Right lobe of liver (tissue), 6 donors: ENCODE measurements around the gene SH2D1B. TPM values are rescaled to one million over a fixed set of nuclear protein-coding genes. Genes with fewer than 3 reads are reported as not detected.

Experiments used
- ATAC-seq, 4 donors: fragments of 200-7000 bp; cut with Tn5 transposase; one replicate each; pipeline ENCODE4 v1.9.1; 2020; ENCODE audit warnings: mild to moderate bottlenecking in 4 of 4, moderate library complexity in 4 of 4
- DNase-seq, 3 donors: peaks; one replicate each; pipeline ENCODE4 v3.0.0-alpha.2; 2020
- H3K27ac ChIP-seq, 3 donors: fragments of 200-600 bp; one replicate each; pipeline ENCODE4 v1.8.0; 2022
- H3K27me3 ChIP-seq, 2 donors: fragments of 200-600 bp; one replicate each; pipeline ENCODE4 v1.8.0; 2022
- H3K36me3 ChIP-seq, 4 donors: fragments of 200-600 bp; sonication (generic) in 1 of 4; one replicate each; pipeline versions ENCODE4 v1.5.1 to v1.8.0; 2017 to 2022; ENCODE audit warnings: control low read depth in 1 of 4
- H3K4me1 ChIP-seq, 4 donors: fragments of 200-600 bp; sonication (generic) in 1 of 4; one replicate each; pipeline versions ENCODE4 v1.5.1 to v1.8.0; 2017 to 2022; ENCODE audit warnings: control low read depth in 1 of 4
- H3K4me3 ChIP-seq, 3 donors: fragments of 200-600 bp; one replicate each; pipeline ENCODE4 v1.8.0; 2022
- H3K9me3 ChIP-seq, 4 donors: fragments of 200-600 bp; sonication (generic) in 1 of 4; one replicate each; pipeline versions ENCODE4 v1.5.1 to v1.8.0; 2017 to 2022; ENCODE audit warnings: control low read depth in 1 of 4
- POLR2A ChIP-seq: fragments of 450-650 bp; IDR thresholded peaks from one replicate; pipeline ENCODE4 v1.6.1; 2017; ENCODE audit warnings: antibody characterized with exemption, mild to moderate bottlenecking
- WGBS: methylation state at CpG from one replicate; pipeline ENCODE4 v1.1.6; 2018; ENCODE audit warnings: low coverage, low lambda C conversion rate; ENCODE audit not compliant: insufficient coverage; ENCODE audit errors: missing lambda C conversion rate; 5-methylcytosine and 5-hydroxymethylcytosine counted together
- intact Hi-C, 2 donors: fragments of 100-400 bp; cut with DNase I; formaldehyde crosslinking; loops; one replicate each; pipeline versions ENCODE4 v1.11.2 to v1.14.1; 2022
- total RNA-seq, 6 experiments: library from RNA; depleted of rRNA in 2 of 6; stranded (reverse); fragments of >200 nt in 2 of 6; fragmentation: NEBNext Ultra II Directional in 3 of 6; extraction: Animal tissue kit (Norgen Biotek cat#: 25700) in 3 of 6; gene quantifications; one replicate each; pipeline versions ENCODE4 v1.1.0 to v1.2.4, GENCODE V29; 2016 to 2023
- TF ChIP-seq, protein P1 (sequence below), 4 donors: fragments of 200-600 bp in 3 of 4; fragments of 450-650 bp in 1 of 4; IDR thresholded peaks; one replicate each; pipeline versions ENCODE4 v1.5.1 to v1.8.0; 2016 to 2022; ENCODE audit warnings: antibody characterized with exemption in 4 of 4, mild to moderate bottlenecking in 2 of 4
- donor health status: DM: no; HTN: yes; CAD: no.
- donor health status: DM: no; HTN: no; CAD: no.
- donor health status: DM: no; HTN: no; CAD: no.
- donor health status: DM: no; HTN: yes; CAD: no.
- donor health status: DM: no; HTN: yes; CAD: no.

Gene SH2D1B
- total RNA-seq, 6 experiments from 2014 or later: 0.17 to 0.60 (median 0.31) TPM; not detected in 3

DNA sequence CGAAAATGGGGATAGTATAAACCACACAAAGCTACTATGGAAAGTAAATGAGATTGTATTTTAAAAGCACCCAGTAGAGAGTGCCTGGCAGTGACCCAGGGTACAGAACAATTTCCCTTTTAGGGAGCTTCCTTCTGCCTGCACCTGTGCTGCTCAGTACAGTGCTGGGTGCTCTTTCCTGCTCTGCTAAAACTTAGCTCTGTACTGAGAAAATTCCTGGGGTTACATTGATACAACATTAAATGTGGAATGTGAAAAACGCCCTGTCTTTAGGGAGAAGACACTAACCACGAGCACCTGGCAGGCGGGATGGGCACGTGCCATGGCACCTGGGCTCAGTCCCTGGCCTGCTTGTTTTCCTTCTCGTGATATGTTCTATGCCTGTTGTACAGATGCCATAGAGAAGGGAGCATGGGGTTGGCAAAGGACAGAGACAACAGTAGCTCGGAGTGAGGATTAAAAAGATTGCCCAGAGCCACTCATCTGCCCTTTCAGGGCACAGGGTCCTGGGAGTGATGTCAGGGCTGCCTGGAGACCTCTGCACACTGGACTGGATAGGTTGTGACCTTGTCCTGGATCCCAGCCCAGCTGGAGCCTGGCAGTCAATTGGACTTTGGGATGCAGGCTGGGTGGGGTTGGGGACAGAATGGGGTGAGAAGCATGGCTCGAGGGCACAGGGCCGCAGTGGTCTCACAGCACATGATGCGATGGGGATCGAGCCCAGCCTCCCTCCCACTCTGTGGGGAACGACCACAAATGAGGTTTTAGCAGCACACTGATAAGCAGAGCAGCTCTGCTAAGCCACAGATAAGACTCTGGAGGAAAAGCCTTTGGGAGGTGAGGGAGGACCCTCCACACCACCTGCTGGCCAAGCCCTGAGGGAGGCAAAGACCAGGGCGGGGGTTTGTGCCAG lies 39.5 kb downstream of the SH2D1B start:
- no peaks in the 10 kb centered on the region for H3K9me3 ChIP-seq
- peaks cover 0 to 3% (median 0%) of the 10 kb centered on the region in 4 donors for H3K36me3 ChIP-seq
- WGBS: 24% methylated on average over 7 of the region's 13 CpGs
- H3K4me3 ChIP-seq: no peak overlapping the region
- DNase-seq (peak; percentile 90 to 98 (median 96)), ATAC-seq (peak; percentile 87 to 95 (median 91))
- intact Hi-C loops: no loop called here
- peaks cover 0 to 40% (median 21%) of the 10 kb centered on the region in 4 donors for H3K4me1 ChIP-seq
- H3K27me3 ChIP-seq: no peaks in the 10 kb centered on the region
- TF ChIP-seq, protein P1, sequence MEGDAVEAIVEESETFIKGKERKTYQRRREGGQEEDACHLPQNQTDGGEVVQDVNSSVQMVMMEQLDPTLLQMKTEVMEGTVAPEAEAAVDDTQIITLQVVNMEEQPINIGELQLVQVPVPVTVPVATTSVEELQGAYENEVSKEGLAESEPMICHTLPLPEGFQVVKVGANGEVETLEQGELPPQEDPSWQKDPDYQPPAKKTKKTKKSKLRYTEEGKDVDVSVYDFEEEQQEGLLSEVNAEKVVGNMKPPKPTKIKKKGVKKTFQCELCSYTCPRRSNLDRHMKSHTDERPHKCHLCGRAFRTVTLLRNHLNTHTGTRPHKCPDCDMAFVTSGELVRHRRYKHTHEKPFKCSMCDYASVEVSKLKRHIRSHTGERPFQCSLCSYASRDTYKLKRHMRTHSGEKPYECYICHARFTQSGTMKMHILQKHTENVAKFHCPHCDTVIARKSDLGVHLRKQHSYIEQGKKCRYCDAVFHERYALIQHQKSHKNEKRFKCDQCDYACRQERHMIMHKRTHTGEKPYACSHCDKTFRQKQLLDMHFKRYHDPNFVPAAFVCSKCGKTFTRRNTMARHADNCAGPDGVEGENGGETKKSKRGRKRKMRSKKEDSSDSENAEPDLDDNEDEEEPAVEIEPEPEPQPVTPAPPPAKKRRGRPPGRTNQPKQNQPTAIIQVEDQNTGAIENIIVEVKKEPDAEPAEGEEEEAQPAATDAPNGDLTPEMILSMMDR (IDR thresholded peaks at IDR 0.05): no peak
- peak; percentile 35 for TF ChIP-seq POLR2A
- peak overlapping the region; percentile 83 to 94 (median 93) for H3K27ac ChIP-seq

DNA sequence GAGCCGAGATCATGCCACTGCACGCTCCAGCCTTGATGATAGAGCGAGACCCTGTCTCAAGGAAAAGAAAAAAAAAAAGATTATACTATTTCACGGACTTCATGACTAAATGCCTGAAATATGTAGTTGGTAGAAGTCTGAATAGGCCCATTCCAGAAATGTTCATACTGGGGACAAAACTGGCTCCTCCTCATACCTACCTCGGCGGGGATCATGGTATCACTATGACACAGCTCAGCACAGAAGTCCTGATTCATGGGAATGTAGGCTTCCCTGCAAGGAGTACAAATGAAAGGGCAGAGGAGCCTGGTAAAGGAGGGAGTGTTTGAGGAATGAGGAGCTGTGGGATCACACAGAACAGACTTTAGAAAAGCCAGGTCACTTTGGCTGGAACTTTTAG lies 40.3 kb downstream of the SH2D1B start:
- peak overlapping the region; percentile 83 to 94 (median 93) for H3K27ac ChIP-seq
- TF ChIP-seq, protein P1 (IDR thresholded peaks at IDR 0.05): no peak
- TF ChIP-seq POLR2A: no peak
- ATAC-seq: peak in 1 of 4 donors; percentile 2

DNA sequence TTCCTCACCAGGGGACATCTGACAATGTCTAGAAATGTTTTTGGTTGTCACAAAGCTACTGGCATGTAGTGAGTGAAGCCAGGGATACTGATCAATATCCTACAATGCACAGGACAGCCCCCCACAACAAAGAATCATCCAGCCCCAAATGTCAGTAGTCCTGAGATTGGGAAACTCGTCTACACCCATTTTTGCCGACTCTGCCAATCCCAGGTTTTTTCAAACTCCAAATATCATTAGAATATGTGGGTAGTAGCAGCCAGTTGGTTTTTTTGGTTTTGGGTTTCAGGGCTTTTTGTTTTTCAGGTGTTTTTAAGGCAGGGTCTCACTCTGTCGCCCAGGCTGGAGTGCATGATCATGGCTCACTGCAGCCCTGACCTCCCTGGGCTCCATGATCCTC lies 41.2 kb downstream of the SH2D1B start:
- intact Hi-C loops: no loop called here
- no peak overlapping the region for H3K4me3 ChIP-seq
- no peaks in the 10 kb centered on the region for H3K27me3 ChIP-seq
- H3K4me1 ChIP-seq: peaks cover 0 to 55% (median 29%) of the 10 kb centered on the region in 4 donors
- H3K27ac ChIP-seq: peak overlapping the region; percentile 28 to 94 (median 93)
- WGBS: 97% methylated on average over 3 of the region's 3 CpGs
- DNase-seq: no peak
- TF ChIP-seq, protein P1 (IDR thresholded peaks at IDR 0.05): no peak
- TF ChIP-seq POLR2A: no peak
- H3K36me3 ChIP-seq: peaks cover 0 to 8% (median 2%) of the 10 kb centered on the region in 4 donors
- H3K9me3 ChIP-seq: no peaks in the 10 kb centered on the region
- ATAC-seq: no peak

More for the DNA sequence above, 40.3 kb downstream of the SH2D1B start:
- Histone ChIP-seq H3K4me3 (no peak overlapping the region), H3K4me1 (peaks cover 0 to 47% (median 25%) of the 10 kb centered on the region in 4 donors), H3K36me3 (peaks cover 0 to 8% (median 2%) of the 10 kb centered on the region in 4 donors), H3K9me3 (no peaks in the 10 kb centered on the region), H3K27me3 (no peaks in the 10 kb centered on the region)
- 78% methylated on average over 3 of the region's 6 CpGs for WGBS
- intact Hi-C loops: no loop called here
- DNase-seq: no peak

DNA sequence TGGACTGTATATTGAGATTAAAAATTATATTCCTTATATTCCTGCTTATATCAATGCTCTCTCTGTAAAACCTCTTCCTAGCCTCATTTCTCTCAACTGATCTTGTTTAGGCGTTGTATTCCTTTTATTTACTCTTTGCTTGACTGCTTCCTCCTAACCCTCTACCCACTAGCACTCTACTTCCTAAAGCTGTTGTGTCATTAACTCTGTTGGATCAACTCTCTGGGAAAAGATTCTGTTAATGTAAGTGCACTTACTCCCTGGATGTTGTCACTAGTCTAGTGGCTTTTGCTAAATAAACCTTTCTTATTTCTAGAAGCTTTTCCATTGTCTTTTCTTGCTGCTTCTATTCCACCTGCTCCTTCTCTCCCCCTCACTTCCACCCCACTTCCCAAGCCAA lies 41.8 kb downstream of the SH2D1B start:
- ATAC-seq: no peak
- 92% methylated on average over 1 of the region's 1 CpG for WGBS
- peaks cover 0 to 8% (median 2%) of the 10 kb centered on the region in 4 donors for H3K36me3 ChIP-seq
- peak overlapping the region; percentile 28 to 94 (median 93) for H3K27ac ChIP-seq
- H3K4me1 ChIP-seq: peaks cover 0 to 59% (median 31%) of the 10 kb centered on the region in 4 donors
- no peak for DNase-seq
- no peaks in the 10 kb centered on the region for H3K27me3 ChIP-seq
- no peak for TF ChIP-seq POLR2A
- TF ChIP-seq, protein P1 (IDR thresholded peaks at IDR 0.05): no peak
- no peak overlapping the region for H3K4me3 ChIP-seq
- no peaks in the 10 kb centered on the region for H3K9me3 ChIP-seq
- intact Hi-C loops: no loop called here
